Raji (cell line): ENCODE results near the gene HIVEP3.

ENCODE experiments used
- POLR2A ChIP-seq: IDR thresholded peaks from 2 replicates; pipeline ENCODE4 v1.6.1; 2011; ENCODE audit warnings: low read depth, low read length, control low read depth; ENCODE audit not compliant: insufficient read depth

The HIVEP3 gene

GRCh38 chr1:41764656-41765055 lies 154.1 kb downstream of the HIVEP3 start:
- TF ChIP-seq POLR2A, result no peak

GRCh38 chr1:41762777-41763176 lies 155.9 kb downstream of the HIVEP3 start:
- no peak for TF ChIP-seq POLR2A

GRCh38 chr1:41762251-41762650 lies 156.5 kb downstream of the HIVEP3 start:
- TF ChIP-seq POLR2A, result no peak

- TF ChIP-seq POLR2A, result no peak
Measured at GRCh38 chr1:41758904-41759548, 159.7 kb downstream of the HIVEP3 start.

- no peak for TF ChIP-seq POLR2A
Measured at GRCh38 chr1:41758500-41758899, 160.2 kb downstream of the HIVEP3 start.

- TF ChIP-seq POLR2A, result no peak
Measured at GRCh38 chr1:41754540-41754939, 164.2 kb downstream of the HIVEP3 start.

- no peak for TF ChIP-seq POLR2A
Measured at GRCh38 chr1:41752514-41753170, 166.1 kb downstream of the HIVEP3 start.

- TF ChIP-seq POLR2A, result no peak
Measured at GRCh38 chr1:41751804-41752513, 166.8 kb downstream of the HIVEP3 start.

- TF ChIP-seq POLR2A, result no peak
Measured at GRCh38 chr1:41749991-41750745, 168.6 kb downstream of the HIVEP3 start.

- TF ChIP-seq POLR2A, result no peak
Measured at GRCh38 chr1:41745022-41745421, 173.7 kb downstream of the HIVEP3 start.

- TF ChIP-seq POLR2A, result no peak
Measured at GRCh38 chr1:41743366-41743765, 175.4 kb downstream of the HIVEP3 start.

- no peak for TF ChIP-seq POLR2A
Measured at GRCh38 chr1:41742219-41742618, 176.5 kb downstream of the HIVEP3 start.

GRCh38 chr1:41741244-41741643 lies 177.5 kb downstream of the HIVEP3 start:
- no peak for TF ChIP-seq POLR2A

GRCh38 chr1:41740630-41741239 lies 178.0 kb downstream of the HIVEP3 start:
- no peak for TF ChIP-seq POLR2A

- no peak for TF ChIP-seq POLR2A
Measured at GRCh38 chr1:41740058-41740457, 178.7 kb downstream of the HIVEP3 start.
